Left ventricle myocardium superior (tissue), 1 donor: Measurements from ENCODE around the gene ANKRD13A. TPM values are rescaled to one million over a fixed set of nuclear protein-coding genes. Genes with fewer than 3 reads are reported as not detected.
A peak's percentile ranks its signal among the peaks of the same experiment; 100 is the strongest.
"Not testable (repeated sequence)": the region's sequence is repeated elsewhere in the genome, so short reads cannot be mapped to it uniquely, and the experiment has no call there.

Source experiments
- ATAC-seq: fragments of 200-7000 bp; cut with Tn5 transposase; one replicate; pipeline ENCODE4 v1.9.1; 2020; ENCODE audit warnings: mild to moderate bottlenecking, moderate library complexity
- DNase-seq: peaks from one replicate; pipeline ENCODE4 v3.0.0-alpha.2; 2020
- intact Hi-C: fragments of 100-400 bp; cut with micrococcal nuclease; formaldehyde crosslinking; loops from one replicate; pipeline ENCODE4 v1.11.0; 2022
- total RNA-seq: library from RNA; stranded (reverse); fragmentation: NEBNext Ultra II Directional; extraction: Animal tissue kit (Norgen Biotek cat#: 25700); gene quantifications from one replicate; pipeline ENCODE4 v1.2.1, GENCODE V29; 2021
- donor health status: DM: no; HTN: yes; CAD: no; lungs with severe emphysema.

The ANKRD13A gene
- total RNA-seq, 1 donor from 2014 or later, result 24.4 TPM

- ATAC-seq (no peak), DNase-seq (no peak)
- intact Hi-C loops, result no loop called here
Measured at GRCh38 chr12:110038741-110039084, 39.5 kb downstream of the ANKRD13A start.

- ATAC-seq, result no peak
- intact Hi-C loops, result no loop called here
- DNase-seq, result no peak
Measured at GRCh38 chr12:110039085-110039807, 40.0 kb downstream of the ANKRD13A start.

GRCh38 chr12:110042264-110042663 lies 43.0 kb downstream of the ANKRD13A start:
- peak; percentile 86 for ATAC-seq
- intact Hi-C loops, result no loop called here

GRCh38 chr12:110046451-110047187 lies 47.4 kb downstream of the ANKRD13A start:
- intact Hi-C loops, result no loop called here
- no peak for DNase-seq
- no peak for ATAC-seq

More at GRCh38 chr12:110042264-110042663, 43.0 kb downstream of the ANKRD13A start:
- DNase-seq, result no peak

- DNase-seq (no peak), ATAC-seq (no peak)
- intact Hi-C loops, result no loop called here
Measured at GRCh38 chr12:110047297-110047940, 48.2 kb downstream of the ANKRD13A start.

- DNase-seq (peak; percentile 95), ATAC-seq (peak; percentile 98)
- intact Hi-C loops, result no loop called here
Measured at GRCh38 chr12:110048242-110049027, 49.2 kb downstream of the ANKRD13A start, which contains the start of gene C12orf76. Gene C12orf76 (minus strand): TSS chr12:110048522. CDS start chr12:110048495, 27 bp downstream.

- DNase-seq, intact Hi-C loops, ATAC-seq: not testable (repeated sequence)
Measured at GRCh38 chr12:110049034-110049433, 49.8 kb downstream of the ANKRD13A start.

- ATAC-seq, intact Hi-C loops, DNase-seq: not testable (repeated sequence)
Measured at GRCh38 chr12:110049666-110050065, 50.4 kb downstream of the ANKRD13A start.

GRCh38 chr12:110050927-110051326 lies 51.7 kb downstream of the ANKRD13A start:
- intact Hi-C loops, result no loop called here
- DNase-seq, result no peak
- ATAC-seq, result no peak

- intact Hi-C loops, ATAC-seq, DNase-seq: not testable (repeated sequence)
Measured at GRCh38 chr12:110055375-110056352, 56.4 kb downstream of the ANKRD13A start.

GRCh38 chr12:110056643-110057042 lies 57.4 kb downstream of the ANKRD13A start:
- ATAC-seq, intact Hi-C loops, DNase-seq: not testable (repeated sequence)

- intact Hi-C loops, result no loop called here
- DNase-seq (no peak), ATAC-seq (no peak)
Measured at GRCh38 chr12:110058875-110059615, 59.8 kb downstream of the ANKRD13A start.

- ATAC-seq (no peak), DNase-seq (no peak)
- intact Hi-C loops, result no loop called here
Measured at GRCh38 chr12:110059651-110060000, 60.4 kb downstream of the ANKRD13A start.

GRCh38 chr12:110062241-110062640 lies 63.0 kb downstream of the ANKRD13A start:
- DNase-seq, result no peak
- intact Hi-C loops, result no loop called here
- ATAC-seq, result no peak

GRCh38 chr12:110065540-110065939 lies 66.3 kb downstream of the ANKRD13A start:
- DNase-seq (no peak), ATAC-seq (no peak)
- intact Hi-C loops, result no loop called here

- DNase-seq (no peak), ATAC-seq (no peak)
- intact Hi-C loops, result no loop called here
Measured at GRCh38 chr12:110067531-110067930, 68.3 kb downstream of the ANKRD13A start.

- ATAC-seq, intact Hi-C loops, DNase-seq: not testable (repeated sequence)
Measured at GRCh38 chr12:110068115-110068514, 68.9 kb downstream of the ANKRD13A start.
